CD4-positive, alpha-beta T cell treated with Interleukin-17A for 1 hour (primary cell): ENCODE measurements around the gene CDK5RAP2.

ENCODE experiments used
- DNase-seq: peaks from one replicate; pipeline ENCODE4 v3.0.0-alpha.2; 2020

The CDK5RAP2 gene

DNA sequence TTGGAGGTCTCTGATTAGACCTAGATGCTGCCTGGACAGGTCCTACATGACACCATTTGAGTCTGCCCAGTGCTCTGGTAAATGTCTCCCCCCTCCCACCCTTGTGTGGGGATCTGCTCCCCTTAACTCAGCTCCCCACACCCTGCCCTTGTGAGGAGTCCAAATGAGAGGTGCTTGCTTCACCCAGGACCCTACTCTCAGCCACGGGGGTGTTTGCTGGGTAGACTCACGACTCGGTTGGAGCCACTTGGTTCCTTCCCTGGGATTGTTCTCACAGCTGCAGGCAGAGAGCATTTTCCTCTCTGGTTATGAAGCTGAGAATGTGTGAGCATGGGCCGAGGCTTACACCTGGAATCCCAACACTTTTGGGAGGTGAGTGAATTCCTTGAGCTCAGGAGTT, 204.7 kb downstream of the CDK5RAP2 start:
- no peak for DNase-seq

DNA sequence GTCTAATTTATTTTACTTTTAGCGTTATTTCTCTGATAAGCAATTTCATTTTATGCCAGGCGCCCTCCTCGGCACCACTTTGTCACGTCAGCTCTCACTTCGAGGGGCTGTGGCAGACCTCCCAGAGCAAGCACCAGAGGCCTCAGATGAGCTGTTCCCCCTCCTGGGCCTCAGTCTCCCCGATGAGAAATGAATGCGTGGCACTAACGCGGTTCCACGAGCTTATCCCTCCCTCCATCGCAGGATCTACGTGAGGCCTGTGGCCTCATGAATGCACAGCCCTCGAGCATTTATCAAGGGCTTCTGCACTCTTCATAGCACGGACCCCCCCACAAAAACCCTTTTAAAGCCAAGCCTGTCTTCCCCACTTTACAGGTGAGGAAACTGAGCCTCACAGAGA, 205.2 kb downstream of the CDK5RAP2 start:
- no peak for DNase-seq

DNA sequence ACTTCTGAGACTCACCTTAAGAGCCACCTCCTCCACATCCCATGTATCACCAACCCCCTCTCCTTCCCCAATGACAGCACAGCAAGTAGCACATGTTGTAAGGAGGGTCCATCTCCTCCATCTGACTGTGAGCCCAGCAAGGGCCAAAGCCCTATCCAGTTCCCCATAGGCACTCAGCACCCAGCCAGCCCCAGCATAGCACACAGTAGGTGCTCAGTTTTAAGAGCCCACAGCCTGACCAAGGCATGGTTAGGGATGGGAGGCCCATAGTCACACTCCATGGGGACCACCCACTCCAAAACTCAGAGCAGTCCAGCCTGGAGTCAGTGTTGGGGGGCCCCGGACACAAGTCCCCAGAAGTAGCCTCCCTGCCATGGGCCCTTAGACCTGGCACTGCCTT, 205.7 kb downstream of the CDK5RAP2 start:
- no peak for DNase-seq

DNA sequence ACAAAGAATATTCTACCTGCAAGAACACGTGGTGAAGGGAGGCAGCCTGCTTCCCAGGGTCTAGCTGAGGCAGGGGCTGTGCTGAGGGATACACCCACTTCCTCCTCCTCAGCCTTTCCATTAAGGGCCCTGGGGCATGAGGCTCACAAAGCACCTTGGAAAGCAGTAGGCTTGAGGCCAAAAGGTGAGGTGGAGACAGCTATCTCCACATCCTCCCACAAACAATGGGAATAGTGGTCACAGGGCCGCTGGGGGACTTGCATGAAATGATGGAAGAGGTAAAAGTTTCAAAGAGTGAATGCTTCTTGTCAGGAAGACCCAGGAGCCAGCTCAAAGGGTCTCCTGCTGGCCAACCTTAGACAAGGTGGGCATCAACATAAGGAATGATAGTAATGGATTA, 207.9 kb downstream of the CDK5RAP2 start:
- no peak for DNase-seq

DNA sequence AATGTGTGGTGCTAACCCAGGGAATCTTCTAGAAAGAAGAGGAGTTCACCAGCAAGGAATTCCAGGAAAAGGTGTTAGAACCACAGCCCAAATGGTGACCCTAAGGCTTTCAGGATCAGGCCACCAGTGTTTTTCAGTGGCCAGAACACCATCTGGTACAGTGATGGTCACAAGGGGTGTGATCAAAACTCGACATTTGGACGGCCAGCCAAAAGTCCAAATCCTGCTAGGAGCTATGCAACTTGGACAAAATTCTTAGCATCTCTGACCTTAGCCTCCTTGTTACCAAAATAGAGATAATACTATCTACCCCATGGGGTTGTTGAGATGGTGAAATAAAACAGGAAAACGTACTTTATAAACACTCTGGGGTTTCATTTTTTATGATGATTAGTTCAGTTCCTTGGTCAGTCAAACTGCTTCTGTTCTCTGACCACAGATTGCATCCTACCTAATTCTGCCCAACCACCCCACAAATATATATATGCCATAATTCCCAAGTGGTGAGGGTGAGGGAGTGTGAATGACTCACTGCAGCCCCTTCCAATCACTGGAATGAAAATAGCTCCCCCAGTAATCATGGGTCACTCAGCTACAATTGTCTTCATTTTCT, 210.3 kb downstream of the CDK5RAP2 start:
- no peak for DNase-seq

DNA sequence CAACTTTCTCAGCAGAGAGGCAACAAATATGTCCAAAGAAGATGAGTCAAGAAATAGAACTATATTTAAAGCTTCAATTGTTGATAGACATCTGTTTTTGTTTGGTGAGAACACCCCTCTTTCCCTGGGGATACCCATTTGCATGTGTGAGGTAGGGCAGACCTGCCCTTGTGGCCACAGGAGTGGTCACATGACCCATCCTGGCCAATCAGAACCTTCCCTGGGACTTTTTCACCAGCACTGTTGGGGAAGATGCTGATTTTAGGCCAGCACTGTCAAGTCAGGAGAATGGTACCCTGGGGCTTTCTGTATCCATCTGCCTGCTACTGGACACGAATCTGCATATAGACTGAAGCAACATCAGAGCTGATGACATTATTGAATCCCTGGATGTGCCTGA, 211.2 kb downstream of the CDK5RAP2 start:
- DNase-seq = no peak

DNA sequence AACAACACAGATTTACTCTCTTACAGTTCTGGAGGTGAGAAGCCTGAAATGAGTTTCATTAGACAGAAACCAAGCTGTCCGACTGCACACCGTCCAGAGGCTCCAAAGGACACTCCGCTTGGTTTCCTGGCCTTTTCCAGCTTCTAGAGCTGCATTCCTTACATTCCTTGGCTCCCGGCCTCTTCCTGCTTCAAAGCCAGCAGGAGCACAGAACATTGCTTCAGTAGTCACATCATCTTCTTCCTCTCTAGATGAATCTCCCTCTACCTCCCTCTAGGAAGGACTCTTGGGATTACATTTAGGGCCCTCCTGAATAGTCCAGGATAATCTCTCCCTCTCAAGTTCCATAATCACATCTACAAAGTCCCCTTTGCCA, 213.3 kb downstream of the CDK5RAP2 start:
- DNase-seq = no peak

DNA sequence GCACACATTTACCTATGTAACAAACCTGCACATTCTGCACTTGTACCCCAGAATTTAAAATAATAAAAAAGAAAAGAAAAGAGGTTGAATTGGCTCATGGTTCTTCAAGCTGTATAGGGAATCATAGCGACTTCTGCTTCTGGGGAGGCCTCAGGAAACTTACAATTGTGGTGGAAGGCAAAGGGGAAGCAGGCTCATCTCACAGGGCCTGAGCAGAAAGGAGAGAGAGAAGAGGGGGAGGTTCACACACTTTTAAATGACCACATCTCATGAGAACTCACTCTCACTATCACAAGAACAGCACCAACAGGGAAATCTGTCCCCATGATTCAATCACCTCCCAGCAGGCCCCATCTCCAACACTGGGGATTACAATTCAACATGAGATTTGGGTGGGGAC, 214.6 kb downstream of the CDK5RAP2 start:
- no peak for DNase-seq

DNA sequence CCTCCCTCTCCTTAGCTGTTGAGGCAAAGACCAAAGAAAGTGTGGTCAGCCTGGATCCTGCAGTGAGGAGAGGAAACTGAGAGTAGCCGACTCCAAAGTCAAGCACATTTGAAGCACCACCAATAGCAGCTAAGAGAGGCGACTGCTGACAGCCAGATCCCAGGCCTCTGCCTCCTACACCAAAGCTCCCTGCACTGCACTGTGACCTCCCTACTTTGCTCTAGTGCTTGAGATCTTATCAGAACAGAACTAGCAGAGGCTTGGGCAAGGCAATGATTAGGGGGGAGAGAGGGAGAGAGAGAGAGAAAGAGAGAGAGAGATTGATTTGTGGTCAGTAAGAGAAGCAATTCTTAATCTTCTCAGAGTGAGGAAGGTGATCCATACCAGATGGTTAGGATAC, 216.3 kb downstream of the CDK5RAP2 start:
- DNase-seq = no peak

DNA sequence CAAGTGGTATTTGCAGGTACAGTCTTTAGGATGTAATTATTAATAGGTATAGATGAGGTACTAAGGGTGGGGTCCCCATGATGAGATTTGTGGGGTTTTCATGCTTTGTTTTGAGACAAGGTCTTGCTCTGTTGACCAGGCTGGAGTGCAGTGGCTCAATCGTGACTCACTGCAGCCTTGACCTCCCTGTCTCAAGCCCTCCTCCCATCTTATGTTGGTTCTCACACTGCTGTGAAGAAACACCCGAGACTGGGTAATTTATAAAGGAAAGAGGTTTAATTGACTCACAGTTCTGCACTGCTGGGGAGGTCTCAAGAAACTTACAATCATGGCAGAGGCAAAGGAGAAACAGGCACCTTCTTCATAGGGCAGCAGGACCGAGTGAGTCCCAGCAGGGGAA, 217.5 kb downstream of the CDK5RAP2 start:
- DNase-seq = no peak

DNA sequence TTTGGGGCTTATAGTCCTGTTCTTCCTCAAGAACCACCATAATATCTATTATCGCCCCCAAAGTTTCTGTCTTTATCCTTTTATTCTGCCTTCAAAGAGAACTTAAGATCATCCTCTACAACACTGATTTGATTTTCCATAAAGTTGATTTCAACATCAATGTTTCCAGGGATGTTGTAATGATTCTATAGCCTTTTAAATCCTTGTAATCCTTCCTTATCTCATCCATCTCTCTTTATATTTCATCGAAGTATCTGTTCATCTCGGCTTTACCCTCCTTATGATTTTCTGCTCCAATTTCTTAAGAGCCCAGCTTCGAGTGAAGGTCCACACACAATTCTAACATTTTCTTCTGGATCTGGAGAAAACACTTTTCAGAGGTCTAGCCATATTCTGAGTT, 218.4 kb downstream of the CDK5RAP2 start:
- no peak for DNase-seq

DNA sequence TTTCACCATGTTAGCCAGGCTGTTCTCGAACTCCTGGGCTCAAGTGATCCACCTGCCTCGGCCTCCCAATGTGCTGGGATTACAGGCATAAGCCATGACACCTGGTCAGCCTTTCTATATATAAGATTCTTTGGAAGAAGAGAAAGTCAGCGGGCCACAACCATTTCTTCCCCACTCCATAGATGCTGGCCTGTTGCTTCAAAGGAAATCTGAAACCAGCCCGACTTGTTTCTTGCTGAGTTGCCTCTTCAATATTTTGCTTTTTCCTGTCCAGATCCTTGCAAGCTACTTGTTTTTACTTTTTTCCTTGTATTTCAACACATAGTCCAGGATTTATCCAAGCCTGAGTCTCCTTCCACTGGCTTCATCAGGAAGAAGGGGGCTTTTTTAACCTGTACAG, 219.5 kb downstream of the CDK5RAP2 start:
- no peak for DNase-seq

DNA sequence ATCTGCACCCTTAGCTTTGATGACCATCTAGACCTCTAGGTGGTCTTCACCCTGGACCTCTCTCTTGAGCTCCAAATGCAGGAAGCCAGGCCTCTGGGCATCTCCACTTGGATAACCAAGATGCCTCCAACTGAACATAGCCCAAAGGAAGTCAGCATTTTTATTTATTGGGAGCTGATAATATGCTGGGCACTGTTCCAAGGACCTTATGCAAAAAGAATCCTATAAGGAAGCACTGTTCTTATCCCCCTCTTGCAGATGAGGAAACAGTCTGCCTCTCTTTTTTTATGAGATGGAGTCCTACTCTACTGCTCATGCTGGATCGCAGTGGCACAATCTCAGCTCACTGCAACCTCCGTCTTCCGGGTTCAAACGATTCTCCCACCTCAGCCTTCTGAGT, 219.9 kb downstream of the CDK5RAP2 start:
- DNase-seq = no peak

DNA sequence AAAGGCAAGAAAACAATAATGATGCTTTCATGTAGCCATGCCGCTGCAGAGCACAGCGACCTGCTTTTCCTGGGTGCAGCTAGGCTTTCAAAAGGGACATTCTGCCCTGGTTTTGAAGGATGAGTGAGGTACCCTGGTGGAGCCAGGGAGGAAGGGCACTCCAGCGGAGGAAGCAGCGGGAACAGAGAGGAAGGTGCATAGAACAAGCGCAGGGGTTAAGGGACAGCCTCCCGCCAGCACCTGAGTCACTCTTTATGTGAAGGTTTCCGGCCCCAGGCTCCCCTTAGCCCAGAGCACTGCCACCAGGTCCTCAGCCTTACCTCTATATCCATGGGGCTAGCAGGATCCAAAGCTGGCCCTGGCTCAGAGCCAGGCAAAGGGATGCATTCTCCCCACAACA, 221.1 kb downstream of the CDK5RAP2 start:
- DNase-seq = no peak

DNA sequence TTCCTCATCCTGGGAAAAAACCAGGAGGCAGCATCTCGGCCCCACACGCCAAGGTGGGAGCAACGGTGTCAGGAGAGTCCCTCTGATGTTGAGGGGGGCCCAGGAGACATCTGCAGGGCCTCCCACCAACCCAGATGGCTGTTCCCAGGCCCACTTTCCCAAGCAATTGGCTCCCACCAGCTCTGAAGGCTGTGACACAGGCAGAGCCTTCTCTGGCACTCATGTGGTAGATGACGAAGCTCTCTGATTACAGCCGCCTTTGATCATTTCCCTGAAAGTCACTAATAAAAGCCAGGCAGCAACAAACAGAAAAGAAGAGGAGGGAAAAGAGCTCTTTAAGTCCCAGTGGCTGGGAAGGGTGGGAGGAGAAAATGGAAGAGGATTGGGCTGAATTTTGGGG, 226.5 kb downstream of the CDK5RAP2 start:
- DNase-seq = no peak

DNA sequence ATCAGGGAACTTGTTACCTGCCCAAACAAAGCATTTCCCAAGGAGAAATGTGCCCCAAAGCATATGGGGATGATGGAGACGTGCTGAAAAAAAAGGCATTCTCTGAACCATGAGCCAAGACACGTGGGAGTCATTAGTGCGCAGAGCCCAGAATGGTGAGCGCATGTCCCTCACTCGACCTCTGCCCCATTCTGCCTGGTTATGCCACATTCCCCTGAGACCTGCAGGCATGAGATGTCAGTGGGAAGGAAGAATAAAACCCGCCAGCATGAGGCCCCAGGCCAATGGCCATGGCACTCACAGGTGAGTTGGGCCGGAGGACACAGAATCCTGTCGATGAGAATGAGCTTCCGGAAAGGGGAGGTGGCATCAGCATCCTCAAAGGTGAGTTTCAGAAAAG, 228.9 kb downstream of the CDK5RAP2 start:
- no peak for DNase-seq

DNA sequence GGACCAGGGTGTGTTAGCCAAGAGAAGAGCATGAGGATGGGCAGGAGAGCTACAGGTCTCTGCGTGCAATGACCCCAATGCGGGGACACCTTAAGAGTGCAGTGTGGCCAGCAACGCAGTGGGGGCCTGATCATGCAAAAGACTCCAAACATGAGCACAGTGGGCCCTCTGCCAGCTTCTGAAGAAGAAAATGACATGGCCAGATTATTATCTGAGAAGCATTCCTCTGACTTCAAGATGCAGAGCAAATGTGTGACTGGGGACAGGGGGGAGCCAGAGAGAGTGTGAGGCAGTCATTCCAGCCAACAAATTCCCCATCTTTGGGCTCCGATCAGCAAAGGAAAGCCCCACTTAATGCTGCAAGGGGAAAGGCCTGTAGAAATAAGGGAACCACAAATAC, 229.4 kb downstream of the CDK5RAP2 start:
- DNase-seq = no peak

DNA sequence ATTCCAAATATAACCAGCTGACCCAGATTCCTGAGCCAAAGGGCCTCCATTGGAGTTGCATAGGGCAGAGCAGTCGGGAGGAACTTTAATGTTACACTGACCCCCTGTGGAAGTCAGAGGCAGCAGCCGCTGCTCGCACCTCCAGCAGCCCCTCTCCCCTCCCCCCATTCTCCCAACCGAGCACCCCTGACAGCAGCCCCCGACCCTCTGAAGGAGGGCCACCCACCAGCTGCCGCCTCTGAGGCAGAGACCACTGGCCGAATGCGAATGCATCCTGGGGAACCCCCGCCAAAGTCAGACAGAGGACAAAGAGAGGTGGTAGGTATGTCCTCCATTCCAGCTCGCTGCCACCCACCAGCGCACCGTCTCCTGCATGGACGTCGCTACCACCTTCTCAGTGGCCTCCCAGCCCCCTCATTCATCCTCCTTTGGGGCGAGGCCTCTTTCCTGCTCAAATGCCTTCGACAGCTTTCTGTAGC, 231.0 kb downstream of the CDK5RAP2 start:
- DNase-seq = no peak

DNA sequence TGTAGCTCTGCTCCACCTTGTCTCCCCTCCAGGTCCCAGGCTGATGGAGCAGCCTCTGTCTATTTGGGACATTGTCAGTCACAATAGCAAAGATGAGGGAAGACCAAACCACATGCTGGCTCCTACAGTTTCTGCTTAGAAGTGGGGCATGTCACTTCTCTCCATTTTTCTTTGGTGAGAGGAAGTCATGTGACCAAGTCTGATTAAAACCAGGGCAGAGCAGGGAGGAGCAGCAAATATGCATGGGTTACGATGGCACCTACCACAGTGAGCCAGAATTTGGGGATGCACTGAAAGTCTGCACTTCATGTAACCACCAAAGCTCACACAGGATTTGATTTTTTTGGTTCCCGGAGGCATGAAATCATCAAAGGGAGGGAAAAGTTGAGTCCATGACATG, 234.6 kb downstream of the CDK5RAP2 start:
- DNase-seq = no peak

DNA sequence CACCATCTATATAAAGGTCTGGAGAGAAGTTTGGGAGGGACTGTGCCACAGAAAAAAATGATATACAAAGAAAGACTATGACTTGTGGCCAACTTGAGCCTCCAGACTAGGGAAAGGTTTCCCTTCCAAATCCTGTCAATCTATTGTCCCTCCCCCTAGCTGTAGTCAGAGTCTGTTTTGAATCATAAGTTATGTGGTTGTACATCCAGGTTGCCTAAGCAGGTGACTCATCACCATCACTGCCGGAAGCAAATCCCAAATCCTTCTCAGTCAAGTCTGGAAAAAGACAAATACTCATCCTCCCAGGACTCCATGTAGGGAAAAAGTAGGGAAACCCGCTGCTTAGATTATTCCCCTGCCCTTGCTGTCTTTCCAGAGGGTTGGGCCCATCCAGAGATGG, 235.7 kb downstream of the CDK5RAP2 start:
- no peak for DNase-seq

DNA sequence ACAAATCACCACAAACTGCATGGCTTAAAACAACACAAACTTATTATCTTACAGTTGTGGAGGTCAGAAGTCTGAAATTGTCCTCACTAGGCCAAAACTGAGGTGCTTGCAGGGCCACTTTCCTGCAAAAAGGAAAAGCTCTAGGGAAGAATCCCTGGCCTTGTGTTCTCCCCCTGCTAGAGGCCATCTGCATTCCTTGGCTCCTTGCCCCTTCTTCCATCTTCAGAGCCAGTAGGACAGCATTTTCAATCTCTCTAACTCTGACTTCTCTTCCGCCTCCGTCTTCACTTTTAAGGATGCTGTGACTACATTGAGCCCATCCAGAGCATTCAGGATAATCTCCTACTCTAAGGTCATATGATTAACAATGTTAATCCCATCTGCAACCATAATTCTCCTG, 236.6 kb downstream of the CDK5RAP2 start:
- DNase-seq = no peak
